ENCODE measurements around the gene TMTC2.

- TF ChIP-seq POLR2A (IDR thresholded peaks at IDR 0.05) (no peak), CTCF (IDR thresholded peaks at IDR 0.05) (no peak)
Measured at GRCh38 chr12:83016218-83016835, 329.6 kb downstream of the TMTC2 start.

Data from testis (tissue), 2 donors.